ENCODE data around the gene LYSMD2. TPM values are rescaled to one million over a fixed set of nuclear protein-coding genes. Genes with fewer than 3 reads are reported as not detected.

The LYSMD2 gene
- total RNA-seq, 1 experiment from 2014 or later: 1.2 TPM

- H3K4me3 ChIP-seq (ENCODE audit: insufficient read depth, low read depth, low read length): no peak overlapping the region
- no peaks in the 10 kb centered on the region for H3K27me3 ChIP-seq (ENCODE audit: control insufficient read depth, insufficient read depth, low read length)
- DNase-seq: no peak
- no peaks in the 10 kb centered on the region; the same call in 1 of the 2 replicates for H3K36me3 ChIP-seq (replicated peaks; ENCODE audit: control insufficient read depth, insufficient read depth, low read length)
Observed at GRCh38 chr15:51718219-51718618, 19.2 kb downstream of the LYSMD2 start.

GRCh38 chr15:51714911-51715310 is 22.5 kb downstream of the LYSMD2 start:
- H3K27me3 ChIP-seq (ENCODE audit: control insufficient read depth, insufficient read depth, low read length): no peaks in the 10 kb centered on the region
- H3K4me3 ChIP-seq (ENCODE audit: insufficient read depth, low read depth, low read length): no peak overlapping the region
- DNase-seq: no peak
- no peaks in the 10 kb centered on the region; the same call in none of the 2 replicates for H3K36me3 ChIP-seq (replicated peaks; ENCODE audit: control insufficient read depth, insufficient read depth, low read length)

GRCh38 chr15:51714162-51714561 is 23.3 kb downstream of the LYSMD2 start:
- no peaks in the 10 kb centered on the region for H3K27me3 ChIP-seq (ENCODE audit: control insufficient read depth, insufficient read depth, low read length)
- no peaks in the 10 kb centered on the region; the same call in none of the 2 replicates for H3K36me3 ChIP-seq (replicated peaks; ENCODE audit: control insufficient read depth, insufficient read depth, low read length)
- DNase-seq: no peak
- no peak overlapping the region for H3K4me3 ChIP-seq (ENCODE audit: insufficient read depth, low read depth, low read length)

GRCh38 chr15:51709031-51709430 is 28.4 kb downstream of the LYSMD2 start:
- Histone ChIP-seq H3K36me3 (replicated peaks; ENCODE audit: control insufficient read depth, insufficient read depth, low read length) (no peaks in the 10 kb centered on the region; the same call in none of the 2 replicates), H3K27me3 (ENCODE audit: control insufficient read depth, insufficient read depth, low read length) (no peaks in the 10 kb centered on the region), H3K4me3 (ENCODE audit: insufficient read depth, low read depth, low read length) (no peak overlapping the region)
- DNase-seq: no peak

- Histone ChIP-seq H3K27me3 (ENCODE audit: control insufficient read depth, insufficient read depth, low read length) (no peaks in the 10 kb centered on the region), H3K4me3 (ENCODE audit: insufficient read depth, low read depth, low read length) (no peak overlapping the region), H3K36me3 (replicated peaks; ENCODE audit: control insufficient read depth, insufficient read depth, low read length) (no peaks in the 10 kb centered on the region; the same call in 1 of the 2 replicates)
- DNase-seq: no peak
Observed at GRCh38 chr15:51708013-51708412, 29.4 kb downstream of the LYSMD2 start.

GRCh38 chr15:51706926-51707608 is 30.4 kb downstream of the LYSMD2 start:
- DNase-seq: no peak
- Histone ChIP-seq H3K27me3 (ENCODE audit: control insufficient read depth, insufficient read depth, low read length) (no peaks in the 10 kb centered on the region), H3K36me3 (replicated peaks; ENCODE audit: control insufficient read depth, insufficient read depth, low read length) (no peaks in the 10 kb centered on the region; the same call in 1 of the 2 replicates), H3K4me3 (ENCODE audit: insufficient read depth, low read depth, low read length) (no peak overlapping the region)

- H3K27me3 ChIP-seq (ENCODE audit: control insufficient read depth, insufficient read depth, low read length): no peaks in the 10 kb centered on the region
- H3K4me3 ChIP-seq (ENCODE audit: insufficient read depth, low read depth, low read length): no peak overlapping the region
- DNase-seq: no peak
- H3K36me3 ChIP-seq (replicated peaks; ENCODE audit: control insufficient read depth, insufficient read depth, low read length): no peaks in the 10 kb centered on the region; the same call in none of the 2 replicates
Observed at GRCh38 chr15:51706291-51706690, 31.2 kb downstream of the LYSMD2 start.

GRCh38 chr15:51702710-51703109 is 34.7 kb downstream of the LYSMD2 start:
- Histone ChIP-seq H3K4me3 (ENCODE audit: insufficient read depth, low read depth, low read length) (no peak overlapping the region), H3K36me3 (replicated peaks; ENCODE audit: control insufficient read depth, insufficient read depth, low read length) (peaks cover 2% of the 10 kb centered on the region)

GRCh38 chr15:51699373-51699772 is 38.1 kb downstream of the LYSMD2 start:
- Histone ChIP-seq H3K36me3 (replicated peaks; ENCODE audit: control insufficient read depth, insufficient read depth, low read length) (peaks cover 2% of the 10 kb centered on the region), H3K27me3 (ENCODE audit: control insufficient read depth, insufficient read depth, low read length) (no peaks in the 10 kb centered on the region), H3K4me3 (ENCODE audit: insufficient read depth, low read depth, low read length) (no peak overlapping the region)
- no peak for DNase-seq

More at GRCh38 chr15:51702710-51703109, 34.7 kb downstream of the LYSMD2 start:
- H3K27me3 ChIP-seq (ENCODE audit: control insufficient read depth, insufficient read depth, low read length): no peaks in the 10 kb centered on the region
- no peak for DNase-seq

GRCh38 chr15:51697163-51697562 is 40.3 kb downstream of the LYSMD2 start:
- Histone ChIP-seq H3K27me3 (ENCODE audit: control insufficient read depth, insufficient read depth, low read length) (no peaks in the 10 kb centered on the region), H3K36me3 (replicated peaks; ENCODE audit: control insufficient read depth, insufficient read depth, low read length) (peaks cover 2% of the 10 kb centered on the region), H3K4me3 (ENCODE audit: insufficient read depth, low read depth, low read length) (no peak overlapping the region)
- no peak for DNase-seq

- H3K36me3 ChIP-seq (replicated peaks; ENCODE audit: control insufficient read depth, insufficient read depth, low read length): peaks cover 2% of the 10 kb centered on the region
- no peak for DNase-seq
- H3K4me3 ChIP-seq (ENCODE audit: insufficient read depth, low read depth, low read length): no peak overlapping the region
- no peaks in the 10 kb centered on the region for H3K27me3 ChIP-seq (ENCODE audit: control insufficient read depth, insufficient read depth, low read length)
Observed at GRCh38 chr15:51696566-51696965, 40.9 kb downstream of the LYSMD2 start.

- DNase-seq: no peak
- H3K4me3 ChIP-seq (ENCODE audit: insufficient read depth, low read depth, low read length): no peak overlapping the region
- H3K36me3 ChIP-seq (replicated peaks; ENCODE audit: control insufficient read depth, insufficient read depth, low read length): no peaks in the 10 kb centered on the region; the same call in 1 of the 2 replicates
- no peaks in the 10 kb centered on the region for H3K27me3 ChIP-seq (ENCODE audit: control insufficient read depth, insufficient read depth, low read length)
Observed at GRCh38 chr15:51692154-51692553, 45.3 kb downstream of the LYSMD2 start.

GRCh38 chr15:51688863-51689262 is 48.6 kb downstream of the LYSMD2 start:
- no peak overlapping the region for H3K4me3 ChIP-seq (ENCODE audit: insufficient read depth, low read depth, low read length)

GRCh38 chr15:51687565-51687964 is 49.9 kb downstream of the LYSMD2 start:
- Histone ChIP-seq H3K27me3 (ENCODE audit: control insufficient read depth, insufficient read depth, low read length) (no peaks in the 10 kb centered on the region), H3K36me3 (replicated peaks; ENCODE audit: control insufficient read depth, insufficient read depth, low read length) (no peaks in the 10 kb centered on the region), H3K4me3 (ENCODE audit: insufficient read depth, low read depth, low read length) (no peak overlapping the region)
- no peak for DNase-seq

More at GRCh38 chr15:51688863-51689262, 48.6 kb downstream of the LYSMD2 start:
- DNase-seq: no peak
- Histone ChIP-seq H3K36me3 (replicated peaks; ENCODE audit: control insufficient read depth, insufficient read depth, low read length) (no peaks in the 10 kb centered on the region; the same call in 1 of the 2 replicates), H3K27me3 (ENCODE audit: control insufficient read depth, insufficient read depth, low read length) (no peaks in the 10 kb centered on the region)

GRCh38 chr15:51681303-51681963 is 56.0 kb downstream of the LYSMD2 start, which contains the start of gene SCG3:
Gene SCG3, plus strand, starts transcription at chr15:51681503. Its CDS starts 253 bp downstream, at chr15:51681756.
- no peaks in the 10 kb centered on the region for H3K27me3 ChIP-seq (ENCODE audit: control insufficient read depth, insufficient read depth, low read length)
- peak; percentile 88 for DNase-seq
- no peaks in the 10 kb centered on the region for H3K36me3 ChIP-seq (replicated peaks; ENCODE audit: control insufficient read depth, insufficient read depth, low read length)
- peak within 1 kb of the TSS; percentile 68 for H3K4me3 ChIP-seq (ENCODE audit: insufficient read depth, low read depth, low read length)

Data from H7 (cell line).